GM23338 (cell line): ENCODE data around the gene ZNHIT1. TPM values are rescaled to one million over a fixed set of nuclear protein-coding genes. Genes with fewer than 3 reads are reported as not detected.

ENCODE experiments used
- ATAC-seq: fragments of 200-7000 bp; cut with Tn5 transposase; 3 replicates; pipeline ENCODE4 v1.9.1; 2020
- DNase-seq: peaks from one replicate; pipeline ENCODE4 v3.0.0-alpha.2; 2015; ENCODE audit warnings: low spot score
- H2AFZ ChIP-seq: fragments of 200-600 bp; sonication (generic); 2 replicates; pipeline ENCODE4 v1.8.0; 2016; ENCODE audit warnings: antibody characterized with exemption, mild to moderate bottlenecking, moderate library complexity
- H3F3A ChIP-seq: fragments of 200-600 bp; sonication (generic); replicated peaks from 2 replicates; pipeline ENCODE4 v1.8.0; 2017; ENCODE audit warnings: antibody characterized with exemption, mixed run types, low read depth
- H3K27ac ChIP-seq: fragments of 200-600 bp; sonication (generic); 2 replicates; pipeline ENCODE4 v1.6.1; 2016; ENCODE audit warnings: low read depth
- H3K27me3 ChIP-seq: fragments of 200-600 bp; sonication (generic); 2 replicates; pipeline ENCODE4 v1.8.0; 2016; ENCODE audit warnings: mild to moderate bottlenecking, mixed run types, moderate library complexity; ENCODE audit not compliant: insufficient read depth
- H3K36me3 ChIP-seq: fragments of 200-600 bp; sonication (generic); 2 replicates; pipeline ENCODE4 v1.8.0; 2016; ENCODE audit warnings: mild to moderate bottlenecking; ENCODE audit not compliant: insufficient read depth
- H3K4me1 ChIP-seq: fragments of 200-600 bp; sonication (generic); 2 replicates; pipeline ENCODE4 v1.8.0; 2016; ENCODE audit warnings: mild to moderate bottlenecking, moderate library complexity; ENCODE audit not compliant: insufficient read depth
- H3K4me2 ChIP-seq: fragments of 200-600 bp; sonication (generic); 2 replicates; pipeline ENCODE4 v1.7.1; 2017; ENCODE audit warnings: mixed run types
- H3K4me3 ChIP-seq: fragments of 200-600 bp; sonication (generic); 2 replicates; pipeline ENCODE4 v1.6.1; 2016; ENCODE audit warnings: mixed run types
- H3K79me2 ChIP-seq: fragments of 200-600 bp; sonication (generic); replicated peaks from 2 replicates; pipeline ENCODE4 v1.8.0; 2017; ENCODE audit warnings: mild to moderate bottlenecking; ENCODE audit not compliant: insufficient read depth
- H3K9me2 ChIP-seq: fragments of 200-600 bp; sonication (generic); 2 replicates; pipeline ENCODE4 v1.8.0; 2017; ENCODE audit not compliant: insufficient read depth
- H4K20me1 ChIP-seq: fragments of 200-600 bp; sonication (generic); replicated peaks from 2 replicates; pipeline ENCODE4 v1.8.0; 2017; ENCODE audit warnings: mild to moderate bottlenecking; ENCODE audit not compliant: insufficient read depth
- H3K27ac Mint-ChIP-seq: 2 replicates; pipeline ENCODE4 v1.8.0; 2020; ENCODE audit warnings: inconsistent platforms, mild to moderate bottlenecking, moderate library complexity, mixed read lengths
- H3K27me3 Mint-ChIP-seq: 3 replicates; pipeline ENCODE4 v1.8.0; 2022; ENCODE audit warnings: low read depth, mild to moderate bottlenecking, moderate library complexity, mixed read lengths, inconsistent platforms; ENCODE audit not compliant: insufficient read depth, poor library complexity
- H3K36me3 Mint-ChIP-seq: 3 replicates; pipeline ENCODE4 v1.8.0; 2021; ENCODE audit warnings: low read depth, mild to moderate bottlenecking, inconsistent platforms, moderate library complexity, mixed read lengths
- H3K4me1 Mint-ChIP-seq: 3 replicates; pipeline ENCODE4 v1.8.0; 2020; ENCODE audit warnings: mild to moderate bottlenecking, inconsistent platforms, mixed read lengths
- H3K4me3 Mint-ChIP-seq: 3 replicates; pipeline ENCODE4 v1.8.0; 2021; ENCODE audit warnings: moderate library complexity, mild to moderate bottlenecking, inconsistent platforms, mixed read lengths
- H3K9me3 Mint-ChIP-seq: 3 replicates; pipeline ENCODE4 v1.8.0; 2020; ENCODE audit warnings: moderate library complexity, mild to moderate bottlenecking, inconsistent platforms, mixed read lengths
- CREB1 ChIP-seq: fragments of 250-450 bp; sonication (Bioruptor Pico); IDR thresholded peaks from 2 replicates; pipeline ENCODE4 v1.5.0; 2020; ENCODE audit warnings: low read depth, mild to moderate bottlenecking, moderate library complexity
- EZH2 ChIP-seq: fragments of 200-600 bp; sonication (generic); IDR thresholded peaks from one replicate; pipeline ENCODE4 v1.8.0; 2017; ENCODE audit warnings: antibody characterized with exemption, mild to moderate bottlenecking, low read depth; ENCODE audit not compliant: unreplicated experiment
- EZH2phosphoT487 ChIP-seq: fragments of 200-600 bp; sonication (generic); IDR thresholded peaks from one replicate; pipeline ENCODE4 v1.8.1; 2018; ENCODE audit warnings: antibody characterized with exemption; ENCODE audit not compliant: unreplicated experiment
- JUNB ChIP-seq: IDR thresholded peaks from one replicate; pipeline ENCODE4 v1.6.1; 2016; ENCODE audit warnings: antibody characterized with exemption; ENCODE audit not compliant: unreplicated experiment
- NANOG ChIP-seq: IDR thresholded peaks from 2 replicates; pipeline ENCODE4 v1.6.1; 2016; ENCODE audit warnings: antibody characterized with exemption, borderline replicate concordance
- POLR2AphosphoS5 ChIP-seq: IDR thresholded peaks from 2 replicates; pipeline ENCODE4 v1.6.1; 2016; ENCODE audit warnings: antibody characterized with exemption, low read depth
- STAT1 ChIP-seq: IDR thresholded peaks from one replicate; pipeline ENCODE4 v1.6.1; 2016; ENCODE audit warnings: antibody characterized with exemption; ENCODE audit not compliant: unreplicated experiment
- ZNF114 ChIP-seq: fragments of 250-450 bp; sonication (Bioruptor Pico); IDR thresholded peaks from 2 replicates; pipeline ENCODE4 v1.5.0; 2020; ENCODE audit warnings: mild to moderate bottlenecking, moderate library complexity
- ZNF331 ChIP-seq: fragments of 250-450 bp; sonication (Bioruptor Pico); IDR thresholded peaks from 2 replicates; pipeline ENCODE4 v1.5.0; 2020; ENCODE audit warnings: low read depth, mild to moderate bottlenecking, moderate library complexity
- polyA plus RNA-seq: library from polyadenylated mRNA; unstranded; fragments of >200 nt; fragmentation: Nextera tagmentation; extraction: Ambion mirVana; gene quantifications from 2 replicates; pipeline ENCODE4 v1.2.1, GENCODE V29; 2016
- total RNA-seq: library from RNA; depleted of rRNA; stranded (reverse); fragments of >200 nt; shearing (Covaris generic); gene quantifications from 2 replicates; pipeline ENCODE4 v1.2.3, GENCODE V29; 2014
- TF ChIP-seq, protein P1 (sequence below): IDR thresholded peaks from 2 replicates; pipeline ENCODE4 v1.6.1; 2016; ENCODE audit warnings: antibody characterized with exemption
- TF ChIP-seq, protein P2 (sequence below): IDR thresholded peaks from one replicate; pipeline ENCODE4 v1.6.1; 2018; ENCODE audit warnings: antibody characterized with exemption; ENCODE audit not compliant: unreplicated experiment

ZNHIT1 gene
- total and polyA plus RNA-seq, 2 experiments from 2014 or later = 64.6 to 113 TPM

DNA sequence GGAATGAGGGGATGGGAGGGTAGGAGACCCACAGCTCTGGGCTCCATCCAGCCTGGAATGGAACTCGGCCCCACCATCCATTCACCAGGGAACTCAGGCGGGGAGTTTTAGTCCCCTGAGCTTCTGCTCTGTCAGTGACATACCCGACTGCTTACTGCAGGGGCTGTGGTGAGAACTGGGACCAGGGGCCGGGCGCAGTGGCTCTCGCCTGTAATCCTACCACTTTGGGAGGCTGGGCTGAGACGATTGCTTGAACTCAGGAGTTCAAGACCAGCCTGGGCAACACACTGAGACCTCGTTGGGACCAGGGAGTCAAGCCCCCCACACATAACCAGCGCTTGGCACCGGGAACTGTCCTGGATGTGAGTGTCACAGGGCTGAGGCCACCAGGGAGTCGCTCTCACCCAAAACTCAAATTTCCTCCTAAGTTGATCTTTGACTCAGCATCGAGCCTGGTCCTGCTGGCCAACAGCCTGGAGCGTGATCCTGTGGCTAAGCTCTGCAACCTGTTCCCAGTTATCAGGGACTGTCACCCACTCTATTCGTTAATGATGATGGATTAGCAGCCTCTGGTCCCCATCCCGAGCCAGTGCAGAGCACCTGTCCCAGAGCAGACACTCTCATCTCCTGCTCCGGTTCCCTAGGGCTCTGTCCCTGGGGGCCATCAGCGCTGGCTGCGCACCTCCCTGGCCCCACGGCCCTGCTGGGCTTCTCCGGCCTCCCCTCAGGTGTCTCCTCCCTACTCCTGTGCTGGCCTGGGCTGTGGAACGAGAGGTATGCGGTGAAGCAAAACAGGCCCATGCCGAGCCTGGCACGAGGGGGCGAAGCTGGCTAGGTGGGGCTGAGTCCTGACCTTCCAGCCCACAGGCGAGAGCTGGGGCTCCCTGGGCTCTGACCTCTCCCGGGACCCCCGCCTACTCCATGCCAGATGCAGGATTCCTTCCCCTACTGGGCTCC is 20.5 kb downstream of the ZNHIT1 start (continued):
- TF ChIP-seq, protein P1, sequence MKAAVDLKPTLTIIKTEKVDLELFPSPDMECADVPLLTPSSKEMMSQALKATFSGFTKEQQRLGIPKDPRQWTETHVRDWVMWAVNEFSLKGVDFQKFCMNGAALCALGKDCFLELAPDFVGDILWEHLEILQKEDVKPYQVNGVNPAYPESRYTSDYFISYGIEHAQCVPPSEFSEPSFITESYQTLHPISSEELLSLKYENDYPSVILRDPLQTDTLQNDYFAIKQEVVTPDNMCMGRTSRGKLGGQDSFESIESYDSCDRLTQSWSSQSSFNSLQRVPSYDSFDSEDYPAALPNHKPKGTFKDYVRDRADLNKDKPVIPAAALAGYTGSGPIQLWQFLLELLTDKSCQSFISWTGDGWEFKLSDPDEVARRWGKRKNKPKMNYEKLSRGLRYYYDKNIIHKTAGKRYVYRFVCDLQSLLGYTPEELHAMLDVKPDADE = no peak
- TF ChIP-seq, protein P2, sequence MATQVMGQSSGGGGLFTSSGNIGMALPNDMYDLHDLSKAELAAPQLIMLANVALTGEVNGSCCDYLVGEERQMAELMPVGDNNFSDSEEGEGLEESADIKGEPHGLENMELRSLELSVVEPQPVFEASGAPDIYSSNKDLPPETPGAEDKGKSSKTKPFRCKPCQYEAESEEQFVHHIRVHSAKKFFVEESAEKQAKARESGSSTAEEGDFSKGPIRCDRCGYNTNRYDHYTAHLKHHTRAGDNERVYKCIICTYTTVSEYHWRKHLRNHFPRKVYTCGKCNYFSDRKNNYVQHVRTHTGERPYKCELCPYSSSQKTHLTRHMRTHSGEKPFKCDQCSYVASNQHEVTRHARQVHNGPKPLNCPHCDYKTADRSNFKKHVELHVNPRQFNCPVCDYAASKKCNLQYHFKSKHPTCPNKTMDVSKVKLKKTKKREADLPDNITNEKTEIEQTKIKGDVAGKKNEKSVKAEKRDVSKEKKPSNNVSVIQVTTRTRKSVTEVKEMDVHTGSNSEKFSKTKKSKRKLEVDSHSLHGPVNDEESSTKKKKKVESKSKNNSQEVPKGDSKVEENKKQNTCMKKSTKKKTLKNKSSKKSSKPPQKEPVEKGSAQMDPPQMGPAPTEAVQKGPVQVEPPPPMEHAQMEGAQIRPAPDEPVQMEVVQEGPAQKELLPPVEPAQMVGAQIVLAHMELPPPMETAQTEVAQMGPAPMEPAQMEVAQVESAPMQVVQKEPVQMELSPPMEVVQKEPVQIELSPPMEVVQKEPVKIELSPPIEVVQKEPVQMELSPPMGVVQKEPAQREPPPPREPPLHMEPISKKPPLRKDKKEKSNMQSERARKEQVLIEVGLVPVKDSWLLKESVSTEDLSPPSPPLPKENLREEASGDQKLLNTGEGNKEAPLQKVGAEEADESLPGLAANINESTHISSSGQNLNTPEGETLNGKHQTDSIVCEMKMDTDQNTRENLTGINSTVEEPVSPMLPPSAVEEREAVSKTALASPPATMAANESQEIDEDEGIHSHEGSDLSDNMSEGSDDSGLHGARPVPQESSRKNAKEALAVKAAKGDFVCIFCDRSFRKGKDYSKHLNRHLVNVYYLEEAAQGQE = no peak
- TF ChIP-seq ZNF331 (no peak), ZNF114 (no peak), CREB1 (no peak), EZH2 (no peak), POLR2AphosphoS5 (no peak), NANOG (no peak)

DNA sequence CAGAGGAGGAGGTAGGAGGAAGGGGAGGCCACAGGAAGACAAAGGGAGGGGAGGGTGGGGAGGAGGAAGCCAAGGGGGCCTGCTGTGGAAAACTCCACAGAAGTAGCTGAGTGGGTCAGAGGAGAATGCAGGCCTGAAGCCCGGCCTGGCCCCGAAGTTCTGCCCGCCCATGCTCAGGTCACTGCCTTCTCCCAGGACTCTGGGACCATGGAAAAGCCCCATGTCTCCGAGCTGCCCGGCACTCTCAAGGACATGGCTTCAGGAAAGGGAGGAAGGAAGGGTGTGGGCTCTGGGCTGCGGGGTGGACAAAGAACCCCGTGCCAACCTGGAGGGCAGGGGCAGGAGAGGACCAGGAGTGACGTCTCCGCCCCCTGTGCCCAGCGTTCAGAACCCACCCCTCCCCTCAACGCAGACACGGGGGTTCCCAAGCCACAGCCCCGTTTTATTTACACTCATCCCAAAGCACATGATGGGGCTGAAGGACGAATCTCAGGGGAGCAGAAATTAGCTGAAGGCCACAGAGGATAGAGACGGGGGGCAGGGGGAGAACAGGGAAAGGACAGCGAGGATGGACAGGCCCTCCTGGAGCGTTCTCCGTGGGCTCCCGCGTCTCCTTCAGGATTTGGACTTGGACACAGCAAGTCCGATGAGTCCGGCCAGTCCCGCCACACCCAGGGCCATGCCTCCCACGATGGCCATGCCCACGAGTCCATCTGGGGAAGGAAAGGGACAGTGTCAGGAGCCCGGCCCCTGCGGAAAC is 21.4 kb downstream of the ZNHIT1 start:
- H4K20me1 ChIP-seq = peaks cover 6% of the 10 kb centered on the region
- TF ChIP-seq, protein P2 = no peak
- TF ChIP-seq ZNF114 (no peak), CREB1 (no peak), JUNB (no peak), EZH2 (no peak), STAT1 (no peak), EZH2phosphoT487 (no peak), ZNF331 (no peak), NANOG (no peak), POLR2AphosphoS5 (no peak)
- TF ChIP-seq, protein P1 = no peak

More for the DNA sequence above, 21.4 kb downstream of the ZNHIT1 start:
- no peak overlapping the region for H3K4me2 ChIP-seq
- H3F3A ChIP-seq = peaks cover 36% of the 10 kb centered on the region
- Mint-ChIP-seq H3K36me3 (peaks cover 20% of the 10 kb centered on the region), H3K27me3 (peaks cover 18% of the 10 kb centered on the region), H3K27ac (no peak overlapping the region; the same call in 1 of the 2 replicates), H3K9me3 (no peaks in the 10 kb centered on the region), H3K4me3 (no peak overlapping the region), H3K4me1 (peaks cover 22% of the 10 kb centered on the region)
- ATAC-seq (no peak), DNase-seq (no peak)
- H3K79me2 ChIP-seq = peaks cover 20% of the 10 kb centered on the region
- no peaks in the 10 kb centered on the region for H3K9me2 ChIP-seq
- no peak overlapping the region for H3K4me3 ChIP-seq
- no peaks in the 10 kb centered on the region for H3K36me3 ChIP-seq
- no peaks in the 10 kb centered on the region for H3K27me3 ChIP-seq
- no peak overlapping the region for H2AFZ ChIP-seq
- H3K27ac ChIP-seq = no peak overlapping the region
- peaks cover 29% of the 10 kb centered on the region for H3K4me1 ChIP-seq
